Measurements from ENCODE around the gene PLEKHH3. TPM values are rescaled to one million over a fixed set of nuclear protein-coding genes. Genes with fewer than 3 reads are reported as not detected.
"Not testable (repeated sequence)": the region's sequence is repeated elsewhere in the genome, so short reads cannot be mapped to it uniquely, and the experiment has no call there.

Gene PLEKHH3
- total RNA-seq, 1 experiment from 2014 or later: 46.1 TPM

- in situ Hi-C loops (cut with HindIII; ENCODE audit: low sequenced_read_pairs): no loop called here
- DNase-seq (ENCODE audit: low spot score): no peak
These were observed 1.9 kb downstream of the PLEKHH3 start for GRCh38 chr17:42674755-42675347.

GRCh38 chr17:42673885-42674754 lies 2.7 kb downstream of the PLEKHH3 start:
- DNase-seq (ENCODE audit: low spot score): no peak
- in situ Hi-C loops (cut with HindIII; ENCODE audit: low sequenced_read_pairs): no loop called here

GRCh38 chr17:42673266-42673884 lies 3.4 kb downstream of the PLEKHH3 start:
- in situ Hi-C loops (cut with HindIII; ENCODE audit: low sequenced_read_pairs): no loop called here
- DNase-seq (ENCODE audit: low spot score): no peak

- in situ Hi-C loops (cut with HindIII; ENCODE audit: low sequenced_read_pairs): no loop called here
- no peak for DNase-seq (ENCODE audit: low spot score)
These were observed 4.8 kb downstream of the PLEKHH3 start for GRCh38 chr17:42672038-42672437.

GRCh38 chr17:42670789-42671657 lies 5.8 kb downstream of the PLEKHH3 start:
- in situ Hi-C loops (cut with HindIII; ENCODE audit: low sequenced_read_pairs): no loop called here
- DNase-seq (ENCODE audit: low spot score): no peak

GRCh38 chr17:42669977-42670788 lies 6.6 kb downstream of the PLEKHH3 start:
- in situ Hi-C loops (cut with HindIII; ENCODE audit: low sequenced_read_pairs): loop anchor here (5.0 kb wide), 1 partner anchor 63 kb away; the partner anchor contains the start of genes RETREG3 and TUBG1

GRCh38 chr17:42669705-42669976 lies 7.2 kb downstream of the PLEKHH3 start:
- DNase-seq (ENCODE audit: low spot score): no peak

More at GRCh38 chr17:42669977-42670788, 6.6 kb downstream of the PLEKHH3 start:
- no peak for DNase-seq (ENCODE audit: low spot score)

GRCh38 chr17:42667088-42667951 lies 9.5 kb downstream of the PLEKHH3 start:
- DNase-seq (ENCODE audit: low spot score): peak; percentile 32
- in situ Hi-C loops (cut with HindIII; ENCODE audit: low sequenced_read_pairs): loop anchor here (5.0 kb wide), 1 partner anchor 60 kb away; the partner anchor contains the start of genes RETREG3 and TUBG1

More at GRCh38 chr17:42669705-42669976, 7.2 kb downstream of the PLEKHH3 start:
- in situ Hi-C loops (cut with HindIII; ENCODE audit: low sequenced_read_pairs): loop anchor here (5.0 kb wide), 1 partner anchor 62 kb away; the partner anchor contains the start of genes RETREG3 and TUBG1

GRCh38 chr17:42666126-42666525 lies 10.7 kb downstream of the PLEKHH3 start:
- not testable (repeated sequence) for DNase-seq (ENCODE audit: low spot score)
- in situ Hi-C loops (cut with HindIII; ENCODE audit: low sequenced_read_pairs): loop anchor here (5.0 kb wide), 1 partner anchor 59 kb away; the partner anchor contains the start of genes RETREG3 and TUBG1

GRCh38 chr17:42665581-42666001 lies 11.2 kb downstream of the PLEKHH3 start:
- no peak for DNase-seq (ENCODE audit: low spot score)
- in situ Hi-C loops (cut with HindIII; ENCODE audit: low sequenced_read_pairs): loop anchor here (5.0 kb wide), 1 partner anchor 58 kb away; the partner anchor contains the start of genes RETREG3 and TUBG1

GRCh38 chr17:42660692-42661345 lies 16.0 kb downstream of the PLEKHH3 start:
- no peak for DNase-seq (ENCODE audit: low spot score)
- in situ Hi-C loops (cut with HindIII; ENCODE audit: low sequenced_read_pairs): no loop called here

GRCh38 chr17:42659932-42660274 lies 16.9 kb downstream of the PLEKHH3 start:
- in situ Hi-C loops (cut with HindIII; ENCODE audit: low sequenced_read_pairs); DNase-seq (ENCODE audit: low spot score): not testable (repeated sequence)

- peak; percentile 90 for DNase-seq (ENCODE audit: low spot score)
- in situ Hi-C loops (cut with HindIII; ENCODE audit: low sequenced_read_pairs): no loop called here
These were observed 17.5 kb downstream of the PLEKHH3 start, which contains the start of gene TUBG2 for GRCh38 chr17:42659079-42659931. TUBG2 (plus strand) TSS chr17:42659284; CDS start chr17:42659504, 220 bp downstream.

- in situ Hi-C loops (cut with HindIII; ENCODE audit: low sequenced_read_pairs): no loop called here
- no peak for DNase-seq (ENCODE audit: low spot score)
These were observed 18.8 kb downstream of the PLEKHH3 start for GRCh38 chr17:42657824-42658588.

GRCh38 chr17:42655528-42655927 lies 21.3 kb downstream of the PLEKHH3 start:
- in situ Hi-C loops (cut with HindIII; ENCODE audit: low sequenced_read_pairs): no loop called here
- no peak for DNase-seq (ENCODE audit: low spot score)

Data from G401 (cell line).